HG03460 (cell line): ENCODE data around the gene APOBEC3F.

Experiments used
- ATAC-seq: cut with Tn5 transposase; IDR thresholded peaks from one replicate; pipeline ENCODE4 v1.9.1; 2021; ENCODE audit not compliant: unreplicated experiment

Gene APOBEC3F

GRCh38 chr22:39090426-39091064 lies 49.9 kb downstream of the APOBEC3F start:
- no peak for ATAC-seq

GRCh38 chr22:39091126-39092081 lies 50.7 kb downstream of the APOBEC3F start:
- no peak for ATAC-seq

GRCh38 chr22:39092111-39092862 lies 51.6 kb downstream of the APOBEC3F start:
- ATAC-seq, result no peak

- ATAC-seq, result no peak
Observed at GRCh38 chr22:39094717-39095389, 54.2 kb downstream of the APOBEC3F start.

GRCh38 chr22:39095971-39096370 lies 55.3 kb downstream of the APOBEC3F start:
- ATAC-seq, result no peak

GRCh38 chr22:39097098-39098020 lies 56.7 kb downstream of the APOBEC3F start, which contains the start of gene APOBEC3H:
APOBEC3H (plus strand) TSS chr22:39097244; CDS start chr22:39100279, 3,035 bp downstream.
- ATAC-seq, result no peak

GRCh38 chr22:39098026-39098425 lies 57.4 kb downstream of the APOBEC3F start:
- ATAC-seq, result no peak

GRCh38 chr22:39098576-39098975 lies 57.9 kb downstream of the APOBEC3F start:
- no peak for ATAC-seq

- ATAC-seq, result no peak
Observed at GRCh38 chr22:39101226-39101625, 60.6 kb downstream of the APOBEC3F start.

- no peak for ATAC-seq
Observed at GRCh38 chr22:39103431-39103830, 62.8 kb downstream of the APOBEC3F start.
